OCI-LY3 (cell line): ENCODE results near the gene HOXA5.

Experiments
- CTCF ChIP-seq: fragments of 200-600, 300-600 bp; sonication (generic); IDR thresholded peaks from 2 replicates; pipeline ENCODE4 v1.5.1; 2014; ENCODE audit warnings: antibody characterized with exemption, low read length, low read depth
- EZH2phosphoT487 ChIP-seq: fragments of 200-600 bp; shearing (Covaris generic); IDR thresholded peaks from 2 replicates; pipeline ENCODE4 v1.6.1; 2018; ENCODE audit warnings: antibody characterized with exemption, mixed run types, low read depth

GRCh38 chr7:27134392-27134791, 9.1 kb downstream of the HOXA5 start:
- TF ChIP-seq CTCF: no peak
- no peak for TF ChIP-seq EZH2phosphoT487
